ENCODE measurements around the gene POLK.

The POLK gene

DNA sequence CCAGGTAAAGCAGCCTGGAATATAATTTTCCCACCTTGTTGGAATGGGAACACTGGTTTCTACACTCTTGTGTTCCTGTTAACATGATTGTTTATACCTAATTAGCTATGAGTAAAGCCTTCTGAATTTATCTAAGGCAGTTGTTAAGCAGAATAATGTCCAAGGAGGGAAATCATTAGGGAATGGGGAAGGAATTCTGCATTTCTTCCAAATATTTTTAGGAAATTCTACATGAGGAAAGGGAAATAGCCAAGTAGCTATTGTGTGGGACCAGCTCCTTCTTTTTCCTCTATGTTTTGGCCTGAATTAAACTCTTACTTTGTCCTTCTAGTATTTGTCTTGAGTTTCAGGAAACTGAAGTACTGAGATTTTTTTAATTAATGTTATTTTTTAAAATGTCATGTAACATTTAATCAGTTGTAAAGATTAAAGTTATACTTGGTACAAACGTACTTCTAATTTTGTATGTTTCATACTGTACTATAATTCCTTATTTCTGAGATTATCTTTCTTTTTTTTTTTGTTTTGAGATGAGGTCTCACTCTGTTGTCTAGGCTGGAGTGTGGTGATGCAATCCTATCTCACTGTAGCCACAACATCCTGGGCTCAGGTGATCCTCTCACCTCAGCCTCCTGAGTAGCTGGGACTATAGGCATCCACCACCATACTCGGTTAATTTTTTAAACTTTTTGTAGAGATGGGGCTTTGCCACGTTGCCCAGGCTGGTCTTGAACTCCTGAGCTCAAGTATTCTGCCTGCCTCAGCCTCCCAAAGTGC, 128.0 kb downstream of the POLK start:
- Histone ChIP-seq H3K9ac (no peak overlapping the region), H3K4me2 (no peak overlapping the region)

DNA sequence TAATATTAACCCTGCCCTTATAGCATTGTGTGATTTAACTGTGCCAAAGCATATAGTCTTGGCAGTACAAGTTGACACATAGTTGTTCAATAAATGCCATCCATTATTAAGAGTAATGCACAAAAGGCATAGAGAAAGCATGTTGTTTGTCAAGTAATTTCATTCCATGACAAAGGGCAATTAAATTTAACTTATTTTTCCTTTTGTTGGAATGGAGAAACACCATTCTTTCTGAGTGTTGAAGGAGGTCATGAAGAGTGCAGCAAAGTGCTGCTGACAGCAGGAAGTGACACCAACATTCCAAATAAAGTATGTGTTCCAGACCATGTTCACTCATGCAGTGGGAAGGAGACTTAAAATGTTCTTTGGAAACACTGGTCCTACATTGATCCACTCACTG, 128.7 kb downstream of the POLK start:
- Histone ChIP-seq H3K4me3 (IDR thresholded peaks at IDR 0.05; ENCODE audit: insufficient read depth, low read depth, low read length) (no peak overlapping the region), H3K27me3 (ENCODE audit: insufficient read depth, low read depth) (no peaks in the 10 kb centered on the region), H2AFZ (ENCODE audit: low read depth) (no peak overlapping the region), H3K27ac (no peak overlapping the region), H3K36me3 (ENCODE audit: insufficient read depth) (no peaks in the 10 kb centered on the region), H3K79me2 (ENCODE audit: insufficient read depth, low read depth) (no peaks in the 10 kb centered on the region), H3K4me2 (no peak overlapping the region), H3K9ac (no peak overlapping the region), H4K20me1 (ENCODE audit: insufficient read depth) (no peaks in the 10 kb centered on the region), H3K4me1 (ENCODE audit: low read depth, poor library complexity, severe bottlenecking) (no peaks in the 10 kb centered on the region)
- TF ChIP-seq, protein P1, sequence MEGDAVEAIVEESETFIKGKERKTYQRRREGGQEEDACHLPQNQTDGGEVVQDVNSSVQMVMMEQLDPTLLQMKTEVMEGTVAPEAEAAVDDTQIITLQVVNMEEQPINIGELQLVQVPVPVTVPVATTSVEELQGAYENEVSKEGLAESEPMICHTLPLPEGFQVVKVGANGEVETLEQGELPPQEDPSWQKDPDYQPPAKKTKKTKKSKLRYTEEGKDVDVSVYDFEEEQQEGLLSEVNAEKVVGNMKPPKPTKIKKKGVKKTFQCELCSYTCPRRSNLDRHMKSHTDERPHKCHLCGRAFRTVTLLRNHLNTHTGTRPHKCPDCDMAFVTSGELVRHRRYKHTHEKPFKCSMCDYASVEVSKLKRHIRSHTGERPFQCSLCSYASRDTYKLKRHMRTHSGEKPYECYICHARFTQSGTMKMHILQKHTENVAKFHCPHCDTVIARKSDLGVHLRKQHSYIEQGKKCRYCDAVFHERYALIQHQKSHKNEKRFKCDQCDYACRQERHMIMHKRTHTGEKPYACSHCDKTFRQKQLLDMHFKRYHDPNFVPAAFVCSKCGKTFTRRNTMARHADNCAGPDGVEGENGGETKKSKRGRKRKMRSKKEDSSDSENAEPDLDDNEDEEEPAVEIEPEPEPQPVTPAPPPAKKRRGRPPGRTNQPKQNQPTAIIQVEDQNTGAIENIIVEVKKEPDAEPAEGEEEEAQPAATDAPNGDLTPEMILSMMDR (conservative IDR thresholded peaks at IDR 0.05; ENCODE audit: low read depth, low read length) = no peak

More for the DNA sequence above, 128.0 kb downstream of the POLK start:
- H4K20me1 ChIP-seq (ENCODE audit: insufficient read depth) = no peaks in the 10 kb centered on the region
- no peak overlapping the region for H3K27ac ChIP-seq
- H3K79me2 ChIP-seq (ENCODE audit: insufficient read depth, low read depth) = no peaks in the 10 kb centered on the region
- no peaks in the 10 kb centered on the region for H3K27me3 ChIP-seq (ENCODE audit: insufficient read depth, low read depth)
- no peak overlapping the region for H2AFZ ChIP-seq (ENCODE audit: low read depth)
- no peak overlapping the region for H3K4me3 ChIP-seq (IDR thresholded peaks at IDR 0.05; ENCODE audit: insufficient read depth, low read depth, low read length)
- TF ChIP-seq, protein P1 (conservative IDR thresholded peaks at IDR 0.05; ENCODE audit: low read depth, low read length) = no peak
- no peaks in the 10 kb centered on the region for H3K4me1 ChIP-seq (ENCODE audit: low read depth, poor library complexity, severe bottlenecking)
- H3K36me3 ChIP-seq (ENCODE audit: insufficient read depth) = no peaks in the 10 kb centered on the region

DNA sequence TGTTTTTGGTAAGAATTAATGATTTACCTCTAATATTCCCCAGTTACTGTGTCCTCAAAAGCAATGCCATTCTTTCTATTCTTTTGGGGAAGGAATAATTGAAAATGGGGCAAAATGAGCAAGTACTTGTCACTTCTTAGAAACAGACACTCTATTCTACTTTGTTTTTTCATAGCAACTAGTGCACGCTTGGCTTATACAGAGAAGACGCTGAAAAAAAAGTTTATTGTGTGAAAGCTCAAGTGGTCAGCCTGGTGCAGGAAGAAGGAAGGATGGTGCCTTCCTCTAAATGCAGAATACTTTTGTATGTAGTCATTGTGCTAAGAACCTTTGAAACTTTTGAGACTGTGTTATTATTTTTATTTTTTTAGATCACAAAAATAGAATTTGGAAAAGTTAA, 129.1 kb downstream of the POLK start:
- H3K4me2 ChIP-seq = no peak overlapping the region
- H3K79me2 ChIP-seq (ENCODE audit: insufficient read depth, low read depth) = no peaks in the 10 kb centered on the region
- no peaks in the 10 kb centered on the region for H3K4me1 ChIP-seq (ENCODE audit: low read depth, poor library complexity, severe bottlenecking)
- no peak overlapping the region for H3K4me3 ChIP-seq (IDR thresholded peaks at IDR 0.05; ENCODE audit: insufficient read depth, low read depth, low read length)
- no peak overlapping the region for H3K27ac ChIP-seq
- no peak overlapping the region for H2AFZ ChIP-seq (ENCODE audit: low read depth)
- no peaks in the 10 kb centered on the region for H3K27me3 ChIP-seq (ENCODE audit: insufficient read depth, low read depth)
- H3K36me3 ChIP-seq (ENCODE audit: insufficient read depth) = no peaks in the 10 kb centered on the region
- no peak overlapping the region for H3K9ac ChIP-seq
- H4K20me1 ChIP-seq (ENCODE audit: insufficient read depth) = no peaks in the 10 kb centered on the region
- TF ChIP-seq, protein P1 (conservative IDR thresholded peaks at IDR 0.05; ENCODE audit: low read depth, low read length) = no peak

DNA sequence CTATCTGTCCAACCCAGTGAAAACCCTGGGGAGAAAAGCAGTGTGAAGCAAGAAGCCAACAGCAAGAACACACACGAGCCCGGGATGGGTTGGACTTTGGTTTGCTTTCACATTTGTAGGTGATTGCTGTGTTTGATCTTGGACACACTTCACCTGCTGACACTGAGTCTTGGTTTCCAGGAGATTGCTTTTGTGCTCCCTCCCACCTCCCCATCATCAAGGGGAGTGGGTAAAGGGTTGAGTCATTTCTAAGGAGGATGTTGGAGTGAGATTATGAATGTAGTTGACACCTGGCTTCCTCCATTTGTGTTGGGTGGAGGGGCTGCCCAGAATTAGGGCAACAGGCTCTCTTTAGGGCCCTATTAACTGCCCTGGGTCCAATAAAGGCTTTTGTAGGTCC, 137.0 kb downstream of the POLK start:
- Histone ChIP-seq H2AFZ (ENCODE audit: low read depth) (no peak overlapping the region), H3K27ac (no peak overlapping the region), H3K4me2 (no peak overlapping the region), H3K27me3 (ENCODE audit: insufficient read depth, low read depth) (no peaks in the 10 kb centered on the region), H3K36me3 (ENCODE audit: insufficient read depth) (no peaks in the 10 kb centered on the region), H3K79me2 (ENCODE audit: insufficient read depth, low read depth) (no peaks in the 10 kb centered on the region), H3K4me3 (IDR thresholded peaks at IDR 0.05; ENCODE audit: insufficient read depth, low read depth, low read length) (no peak overlapping the region), H3K4me1 (ENCODE audit: low read depth, poor library complexity, severe bottlenecking) (no peaks in the 10 kb centered on the region), H4K20me1 (ENCODE audit: insufficient read depth) (no peaks in the 10 kb centered on the region), H3K9ac (no peak overlapping the region)
- TF ChIP-seq, protein P1 (conservative IDR thresholded peaks at IDR 0.05; ENCODE audit: low read depth, low read length) = no peak

Data from KMS-11 (cell line).